GM13976 (cell line): ENCODE measurements around the gene MAPK1IP1L.

Source experiments
- DNase-seq: peaks from one replicate; pipeline ENCODE4 v3.0.0; 2012; ENCODE audit warnings: low spot score
- CTCF ChIP-seq: IDR thresholded peaks from 2 replicates; pipeline ENCODE4 v1.5.1; 2012; ENCODE audit warnings: borderline replicate concordance, mild to moderate bottlenecking; ENCODE audit not compliant: insufficient read depth; ENCODE audit errors: extremely low read depth, missing control alignments, control extremely low read depth
- in situ Hi-C: fragments of 300-500 bp; cut with MboI; formaldehyde crosslinking; loops from one replicate; pipeline ENCODE4 v1.12.0; 2022; ENCODE audit warnings: low sequenced_read_pairs, mixed read lengths, inconsistent platforms; ENCODE audit not compliant: unreplicated experiment

Gene MAPK1IP1L

GRCh38 chr14:55111122-55111708, 59.8 kb downstream of the MAPK1IP1L start:
- DNase-seq: no peak
- TF ChIP-seq CTCF: no peak
- in situ Hi-C loops: no loop called here

- in situ Hi-C loops: no loop called here
- TF ChIP-seq CTCF: no peak
These were observed 63.3 kb downstream of the MAPK1IP1L start for GRCh38 chr14:55114720-55115119.

GRCh38 chr14:55115460-55115859, 64.0 kb downstream of the MAPK1IP1L start:
- DNase-seq: no peak
- in situ Hi-C loops: no loop called here
- no peak for TF ChIP-seq CTCF

More at GRCh38 chr14:55114720-55115119, 63.3 kb downstream of the MAPK1IP1L start:
- no peak for DNase-seq

DNA sequence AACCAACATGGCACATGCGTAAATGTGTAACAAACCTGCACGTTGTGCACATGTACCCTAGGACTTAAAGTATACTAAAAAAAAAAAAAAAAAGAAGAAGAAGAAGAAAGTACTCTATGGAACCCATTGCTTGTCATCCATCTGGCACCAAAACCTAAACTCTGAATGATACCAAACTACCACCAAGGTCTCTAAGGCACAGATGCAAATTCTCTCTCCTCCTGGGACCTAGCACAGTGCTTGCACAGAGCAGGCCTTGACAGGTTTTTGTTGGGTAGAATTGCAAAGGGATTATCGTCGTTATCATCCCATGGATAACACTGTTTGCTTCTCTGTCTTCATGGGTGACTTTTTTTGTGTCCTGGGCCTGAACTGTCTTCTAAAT, 64.4 kb downstream of the MAPK1IP1L start:
- DNase-seq: no peak
- TF ChIP-seq CTCF: no peak
- in situ Hi-C loops: no loop called here

DNA sequence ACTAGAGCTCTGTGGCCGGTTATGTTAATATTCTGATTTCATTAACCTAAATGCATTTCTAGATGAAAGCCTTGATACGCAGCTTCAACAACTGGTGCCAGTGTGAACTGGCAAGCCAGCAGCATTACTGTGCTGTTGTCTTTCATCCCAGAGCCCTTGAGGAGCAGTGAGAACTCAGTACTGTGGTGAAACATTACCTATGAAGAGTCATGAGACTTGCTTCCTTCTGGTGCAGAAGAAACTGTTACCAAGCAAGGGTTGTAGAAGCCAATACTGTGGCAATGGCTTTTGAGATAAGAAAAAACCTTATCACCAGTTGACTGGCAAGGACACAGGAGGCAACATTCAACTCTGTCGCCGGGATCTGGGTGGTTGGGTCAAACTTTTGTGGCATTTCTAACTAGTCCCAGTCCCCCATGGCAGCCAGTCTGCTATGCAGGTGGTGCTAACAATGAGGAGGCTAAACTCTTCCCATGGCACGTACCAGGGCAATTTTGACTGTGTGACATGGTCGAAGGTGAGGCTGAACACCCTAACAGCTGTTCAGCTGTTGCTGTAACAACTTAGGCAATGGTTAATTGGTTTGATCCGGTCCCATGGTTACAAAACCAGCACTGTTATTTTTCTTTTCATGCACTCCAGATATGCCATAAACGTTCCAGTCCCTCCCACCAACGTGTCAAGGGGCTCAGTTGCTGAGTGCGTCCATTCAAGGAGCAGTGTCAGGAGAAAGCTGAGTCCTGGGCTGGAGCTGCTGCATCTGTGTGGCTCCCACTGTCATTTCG, 65.0 kb downstream of the MAPK1IP1L start:
- DNase-seq: no peak
- TF ChIP-seq CTCF: no peak
- in situ Hi-C loops: no loop called here

DNA sequence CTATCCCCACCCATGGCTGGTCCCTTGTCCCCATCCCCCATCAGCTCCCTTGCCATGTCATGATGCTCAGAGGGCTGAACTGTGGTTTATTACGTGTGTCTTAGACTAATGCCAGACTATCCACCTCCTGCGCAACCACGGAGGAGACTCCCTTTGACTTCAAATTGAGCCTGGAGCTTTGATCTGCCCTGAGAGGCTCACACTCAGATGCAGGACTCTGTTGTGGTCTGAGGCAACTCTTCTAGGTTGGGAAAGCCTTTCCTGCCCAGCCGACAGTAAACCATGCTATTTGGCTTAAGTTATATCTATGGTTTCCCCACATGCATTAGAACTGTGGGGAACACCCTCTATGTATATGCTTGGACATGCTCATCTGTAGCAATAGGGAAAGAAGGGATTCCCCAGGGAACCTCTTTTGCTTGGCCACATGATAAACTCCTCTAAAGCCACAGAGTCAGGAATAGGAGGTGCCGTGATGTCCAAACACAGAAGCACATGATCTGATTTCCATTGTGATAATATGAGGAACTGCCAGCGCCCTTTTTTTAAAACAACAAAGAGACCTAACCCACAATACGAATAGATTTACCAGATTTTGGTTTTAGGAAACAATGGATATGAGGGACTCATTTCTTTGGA, 66.5 kb downstream of the MAPK1IP1L start:
- TF ChIP-seq CTCF: no peak
- in situ Hi-C loops: no loop called here
- DNase-seq: no peak
